Bone marrow (tissue), 2 donors: Measurements from ENCODE around the gene ADAMTSL2.

ENCODE experiments used
- DNase-seq, 2 donors: peaks; one replicate each; lab custom pipeline; 2025; lab: John Stamatoyannopoulos, UW

ADAMTSL2 gene

DNA sequence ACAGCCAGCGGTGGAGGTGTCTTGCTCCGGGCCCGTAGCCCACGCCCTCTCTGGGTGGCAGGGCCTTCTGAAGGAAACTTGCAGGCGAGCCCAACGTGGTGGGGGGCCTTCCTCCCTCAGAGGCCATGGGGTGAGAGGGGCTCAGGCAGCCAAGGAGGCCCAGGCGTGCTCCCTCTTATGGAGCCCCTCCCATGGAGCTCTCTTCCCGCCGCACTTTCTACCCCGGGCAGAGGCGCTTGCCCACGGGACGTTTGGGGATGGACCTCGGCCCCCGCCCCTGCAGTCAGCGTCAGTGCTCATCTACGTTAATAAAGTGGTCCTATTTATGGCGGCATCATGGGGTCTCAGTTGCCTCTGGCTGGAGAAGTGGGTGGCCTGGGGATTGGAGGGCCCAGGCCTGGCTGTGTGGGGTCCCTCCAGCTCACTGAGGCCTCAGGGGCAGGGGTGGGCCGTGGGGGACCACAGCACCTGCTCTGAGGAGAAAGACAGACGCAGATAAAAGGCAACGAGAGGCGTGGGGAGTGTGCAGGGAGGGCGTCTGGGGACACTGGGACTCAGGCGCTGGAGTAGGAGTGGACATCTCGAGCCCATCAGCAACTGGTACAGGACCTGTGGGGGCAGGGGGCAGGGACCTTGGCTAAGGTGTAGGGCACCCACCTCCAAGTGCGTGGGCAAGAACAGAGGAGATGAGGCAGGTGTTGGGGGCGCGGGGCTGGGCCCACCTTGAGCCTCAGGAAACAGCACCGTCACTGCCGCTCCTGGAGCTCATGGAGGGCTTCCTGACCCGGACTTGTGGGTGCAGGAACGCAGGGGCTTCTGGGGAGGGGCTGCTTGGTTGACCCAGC is 40.9 kb downstream of the ADAMTSL2 start:
- no peak for DNase-seq

DNA sequence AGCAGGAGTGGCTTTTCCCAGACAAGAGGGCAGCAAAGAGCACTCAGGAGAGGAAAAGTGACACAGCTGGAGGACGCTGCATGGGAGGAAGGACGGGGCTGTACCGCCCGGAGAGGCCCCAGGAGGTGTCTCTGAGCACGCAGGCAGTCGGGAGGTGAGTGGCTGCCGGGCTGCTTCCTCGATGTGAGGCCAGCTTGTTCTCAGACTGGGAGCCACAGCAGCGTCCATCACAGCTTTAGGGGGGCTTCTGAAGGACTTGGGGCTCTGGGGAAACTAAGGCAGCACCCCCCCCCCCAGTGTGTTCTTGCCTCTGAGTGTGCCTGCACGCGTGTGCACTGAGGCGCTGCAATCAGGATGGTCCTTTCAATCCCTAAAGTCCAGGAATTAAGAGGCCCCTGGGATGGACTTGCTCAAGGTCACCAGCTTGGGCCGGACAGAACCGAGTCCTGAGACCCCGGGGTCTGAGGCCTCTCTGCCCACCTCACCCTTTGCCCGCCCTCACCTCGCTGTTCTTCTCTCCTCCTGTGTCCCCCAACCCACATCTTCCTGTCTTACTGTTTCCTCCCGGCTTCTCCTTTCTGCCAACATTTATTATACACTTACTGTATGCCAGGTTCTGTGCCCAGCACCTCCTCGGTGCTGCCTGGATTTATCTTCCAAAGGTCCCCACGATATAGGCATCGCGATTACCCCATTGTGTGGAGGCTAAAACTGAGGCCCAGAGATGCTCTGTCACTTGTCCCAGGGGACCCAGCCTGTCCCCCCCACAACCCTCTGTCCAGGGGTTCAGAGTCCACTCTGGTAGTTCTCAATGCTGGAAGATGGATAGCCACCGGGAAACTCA is 41.7 kb downstream of the ADAMTSL2 start:
- DNase-seq = no peak

DNA sequence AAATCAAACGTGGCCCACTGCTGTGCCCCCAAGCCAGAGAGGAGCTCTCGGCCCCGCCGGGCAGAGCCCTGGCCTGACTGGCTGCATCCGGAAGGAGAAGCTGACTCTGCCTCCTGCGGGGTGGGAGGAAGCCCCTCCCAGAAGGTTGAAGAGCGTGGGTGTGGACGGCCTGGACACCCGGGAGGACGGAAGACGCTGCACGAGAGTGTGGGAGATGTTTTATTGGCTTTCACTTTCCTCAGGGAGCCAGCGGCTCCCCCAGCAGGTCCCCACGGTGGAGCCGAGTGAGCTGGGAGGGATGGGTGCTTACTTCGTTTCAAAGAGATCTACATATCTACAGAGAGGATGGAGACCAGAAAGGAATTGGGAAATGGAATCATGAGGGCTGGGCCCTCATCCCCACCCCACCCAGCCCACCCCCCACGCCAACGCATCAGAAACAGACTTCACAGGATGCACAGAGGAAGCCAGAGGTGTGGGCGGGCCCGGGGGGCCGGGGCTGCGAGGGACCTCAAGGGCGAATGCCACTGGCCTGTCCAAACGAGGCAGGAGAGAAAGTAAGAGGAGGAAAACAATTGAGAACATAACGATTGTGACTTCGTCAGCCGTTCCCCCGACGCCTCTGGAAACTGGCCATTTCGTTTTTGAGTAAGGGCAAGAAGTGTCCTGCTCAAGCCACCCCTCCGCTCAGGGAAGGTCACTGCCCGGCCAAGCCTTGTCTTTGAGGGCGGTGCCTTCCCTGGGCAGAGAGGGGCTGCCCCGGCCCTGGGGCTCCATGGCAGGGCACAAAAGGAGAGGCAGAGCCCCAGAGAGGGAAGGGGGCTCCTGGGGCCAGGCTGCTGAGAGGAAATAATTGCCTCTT is 42.6 kb downstream of the ADAMTSL2 start:
- no peak for DNase-seq

DNA sequence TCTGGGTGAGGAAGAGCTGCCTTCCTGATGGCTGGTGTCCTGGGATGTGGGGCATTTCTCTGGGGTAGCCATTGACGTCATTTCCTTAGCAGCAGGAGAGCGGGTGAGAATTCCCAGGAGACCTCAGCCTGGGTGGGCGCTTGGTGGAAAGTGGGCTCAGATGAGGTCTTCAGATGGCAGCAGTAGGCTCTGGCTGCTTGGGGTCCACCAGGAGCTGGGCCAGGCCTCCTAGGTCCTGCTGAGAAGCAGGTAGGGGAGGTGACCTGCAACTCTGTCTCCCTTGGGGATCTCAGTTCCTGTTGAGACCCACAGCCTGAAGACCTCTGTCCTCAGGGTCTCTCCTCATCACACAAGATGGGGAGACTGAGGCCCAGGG is 43.2 kb downstream of the ADAMTSL2 start:
- no peak for DNase-seq

DNA sequence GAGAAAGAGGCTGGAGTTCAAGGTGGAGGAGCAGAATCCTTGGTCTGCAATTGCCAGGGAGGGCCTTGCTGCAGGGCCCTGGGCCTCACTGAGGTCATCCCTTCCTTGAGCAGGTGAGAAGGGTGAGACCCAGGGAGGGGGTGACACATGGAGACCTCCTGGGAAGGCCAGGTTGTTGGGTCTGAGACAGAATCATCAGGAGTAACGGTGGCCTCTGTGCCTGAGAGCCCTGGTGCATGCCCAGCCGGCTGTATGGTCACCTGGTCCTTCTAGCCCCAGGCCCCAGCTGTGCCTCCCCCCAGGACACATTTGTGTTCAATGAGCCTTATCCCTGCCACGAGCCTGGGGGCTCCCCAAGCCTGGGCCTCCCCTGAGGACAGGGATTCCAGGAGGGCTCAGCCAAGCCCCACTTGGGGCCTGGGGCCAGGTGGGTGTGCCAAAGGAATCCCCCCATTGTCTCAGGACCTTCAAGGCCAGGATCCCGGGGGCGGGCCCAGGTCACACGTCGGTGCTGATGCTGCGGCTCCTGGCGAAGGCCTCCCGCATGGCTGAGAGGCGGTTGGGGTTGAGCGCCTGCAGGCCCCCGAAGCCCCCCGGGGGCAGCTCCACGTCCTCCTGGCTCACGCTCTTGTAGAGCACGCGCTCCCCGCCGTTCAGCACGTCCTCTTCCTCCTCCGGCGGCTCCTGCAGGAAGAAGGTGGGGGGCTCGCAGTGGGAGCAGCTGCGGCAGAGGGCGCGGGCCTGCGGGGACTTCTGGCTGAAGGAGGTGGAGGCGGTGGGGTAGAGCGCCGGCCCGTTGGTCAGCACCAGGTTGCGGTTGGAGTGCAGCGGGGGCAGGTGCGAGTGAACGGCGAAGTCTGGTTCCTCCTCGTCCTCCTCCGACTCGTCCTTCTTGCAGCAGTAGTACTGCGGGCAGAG is 44.3 kb downstream of the ADAMTSL2 start:
- DNase-seq = no peak

DNA sequence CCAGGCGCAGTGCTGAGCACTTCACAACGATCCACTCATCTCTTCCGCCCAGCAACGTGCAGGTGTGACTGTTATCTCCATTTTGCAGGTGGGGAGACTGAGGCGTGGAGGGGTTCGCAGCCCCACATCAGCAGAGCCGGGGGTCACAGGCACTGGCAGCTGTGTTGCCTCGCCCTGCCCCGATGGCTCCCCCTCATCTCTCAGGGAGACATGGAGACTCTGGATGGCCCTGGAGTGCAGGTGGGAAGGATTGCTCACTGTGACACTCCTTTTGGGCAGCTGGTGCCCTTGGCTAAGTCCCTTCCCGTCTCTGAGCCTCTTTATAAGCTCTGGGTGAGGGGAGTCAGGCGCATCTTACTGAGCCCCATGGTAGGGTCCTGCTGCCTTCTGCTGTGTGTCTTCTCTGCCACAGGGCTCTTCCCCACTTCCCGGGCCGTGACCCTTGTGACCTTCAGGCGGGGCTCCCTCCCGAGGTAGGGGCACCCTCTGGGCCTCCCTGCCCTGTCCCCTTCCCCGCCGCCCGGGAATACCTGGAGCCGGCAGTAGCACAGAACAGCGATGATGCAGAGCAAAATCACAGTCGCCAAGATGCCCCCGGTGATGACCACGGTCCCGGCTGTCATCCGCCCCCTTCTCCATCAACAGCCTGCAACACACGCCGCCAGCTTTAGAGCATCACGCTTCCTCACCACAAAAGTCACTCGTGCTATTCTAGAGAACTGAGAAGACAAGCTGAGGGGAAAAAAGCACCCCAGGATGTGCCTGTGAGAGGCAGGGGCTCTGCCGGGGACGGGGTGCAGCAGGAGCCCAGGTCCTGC is 45.3 kb downstream of the ADAMTSL2 start:
- DNase-seq = no peak

DNA sequence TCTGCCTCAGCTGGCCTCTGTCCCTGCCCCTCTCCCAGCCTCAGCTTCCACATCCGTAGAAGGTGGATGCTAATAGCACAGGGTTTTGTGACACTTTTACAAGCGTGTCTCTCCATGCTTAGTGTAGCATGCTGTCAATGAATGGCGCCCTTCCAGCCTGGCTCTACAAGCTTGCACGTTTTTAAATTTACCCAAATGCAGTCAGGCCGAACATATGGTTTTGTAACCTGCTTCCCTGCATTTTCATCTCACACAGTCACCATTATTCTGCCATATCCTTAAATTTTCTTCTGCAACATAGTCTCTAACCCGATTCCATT is 45.9 kb downstream of the ADAMTSL2 start:
- no peak for DNase-seq

DNA sequence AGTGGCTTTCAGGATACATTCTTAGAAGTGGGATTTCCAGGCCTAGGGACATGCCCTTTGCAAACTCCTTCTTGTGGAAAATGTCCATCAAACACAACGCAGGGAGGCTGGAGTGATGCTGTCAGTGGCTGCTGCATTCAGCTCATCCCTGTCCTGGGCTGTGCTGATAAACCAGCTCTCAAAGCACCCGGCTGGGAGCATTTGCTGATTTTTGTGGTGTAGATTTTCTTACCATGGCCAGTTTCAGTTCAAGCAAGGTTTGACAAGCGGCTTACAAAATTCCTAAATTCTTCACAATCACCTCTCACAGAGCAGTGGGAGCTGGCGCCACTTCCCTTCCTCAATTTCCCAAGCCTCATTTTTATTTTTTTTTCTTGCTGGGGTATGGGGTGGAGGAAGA is 46.5 kb downstream of the ADAMTSL2 start:
- no peak for DNase-seq

DNA sequence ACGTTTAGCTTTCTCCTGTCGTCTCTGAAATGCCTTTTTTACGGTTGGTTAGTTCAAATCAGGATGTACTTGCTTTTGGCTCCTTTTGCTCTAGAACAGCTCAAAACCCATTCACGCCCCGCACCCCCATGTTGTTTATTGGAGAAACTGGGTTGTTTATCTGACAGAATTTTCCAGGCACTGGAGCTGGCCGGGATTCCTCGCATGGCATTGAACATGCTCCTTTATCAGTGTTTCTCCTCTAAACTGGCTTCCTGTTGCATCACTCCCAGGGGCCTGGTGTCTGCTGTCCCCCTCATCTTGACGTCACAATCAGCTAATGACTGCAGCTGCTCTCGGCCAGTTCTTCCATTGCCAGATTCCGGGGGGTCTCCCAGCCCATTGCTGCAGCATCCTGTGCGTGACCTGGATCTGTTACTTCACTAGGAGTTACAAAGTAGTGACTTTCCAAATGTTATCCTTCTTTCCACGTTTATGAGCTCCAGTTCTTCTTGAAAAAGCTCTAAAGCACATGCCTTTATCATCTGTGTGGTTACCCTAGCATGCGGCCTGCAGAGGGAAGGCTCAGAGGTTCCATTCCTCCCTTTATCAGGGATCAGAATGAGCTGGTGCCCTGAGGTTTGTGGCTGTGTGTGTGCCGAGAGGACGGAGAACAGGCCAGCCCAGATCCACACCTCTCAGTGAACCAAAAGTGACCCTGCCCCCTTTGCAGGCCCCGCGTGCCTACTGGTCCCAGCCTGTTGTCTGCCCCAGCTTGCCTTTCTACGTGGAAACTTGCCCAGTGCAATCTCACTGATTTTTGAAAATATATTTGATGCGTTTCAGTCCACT is 47.2 kb downstream of the ADAMTSL2 start:
- DNase-seq = no peak

DNA sequence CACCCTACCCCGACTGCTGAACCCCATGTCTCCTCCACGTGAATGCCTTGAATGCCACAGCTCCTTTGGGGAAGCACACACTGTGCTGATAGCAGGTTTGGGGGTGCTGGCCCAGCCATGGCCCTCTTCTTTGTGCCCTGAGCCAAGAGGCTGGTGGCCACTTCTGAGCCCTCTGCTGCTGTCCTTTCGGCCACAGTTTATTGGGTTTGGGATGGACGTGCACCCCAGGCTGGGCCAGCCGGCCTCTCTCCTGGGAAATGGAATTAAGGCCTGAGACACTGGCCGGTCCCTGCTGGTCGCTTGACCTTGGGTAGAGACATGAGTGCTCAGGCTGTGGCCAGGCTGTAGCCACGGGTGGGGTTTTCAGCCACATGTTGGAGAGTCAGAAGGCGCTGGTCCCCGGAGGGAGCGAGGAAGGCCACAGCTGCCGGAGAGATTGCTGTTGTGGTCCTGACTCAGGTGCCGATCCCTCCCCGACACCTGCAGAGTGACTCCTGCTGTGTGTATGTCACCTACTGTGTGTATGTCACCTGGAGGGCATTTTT is 48.1 kb downstream of the ADAMTSL2 start:
- no peak for DNase-seq

DNA sequence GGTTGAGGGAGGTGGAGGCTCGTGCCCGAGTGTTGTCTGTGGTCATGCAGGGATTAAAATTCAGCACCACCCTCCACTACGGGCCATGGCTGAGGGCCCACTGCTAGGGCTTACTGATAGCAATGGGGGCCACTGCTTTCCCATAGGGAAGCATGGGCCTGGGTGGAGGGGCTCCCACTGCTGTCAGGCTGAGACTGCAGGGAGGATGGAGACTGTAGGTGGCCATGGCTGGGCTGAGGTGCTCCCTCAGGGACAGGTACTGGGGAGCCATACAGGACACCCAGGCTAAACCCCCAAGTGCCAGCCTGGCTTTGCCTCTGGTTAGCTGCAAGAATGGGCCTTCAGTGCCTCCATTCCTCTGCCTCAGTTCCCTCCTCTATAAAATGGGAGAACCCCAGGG is 48.6 kb downstream of the ADAMTSL2 start:
- DNase-seq = no peak

DNA sequence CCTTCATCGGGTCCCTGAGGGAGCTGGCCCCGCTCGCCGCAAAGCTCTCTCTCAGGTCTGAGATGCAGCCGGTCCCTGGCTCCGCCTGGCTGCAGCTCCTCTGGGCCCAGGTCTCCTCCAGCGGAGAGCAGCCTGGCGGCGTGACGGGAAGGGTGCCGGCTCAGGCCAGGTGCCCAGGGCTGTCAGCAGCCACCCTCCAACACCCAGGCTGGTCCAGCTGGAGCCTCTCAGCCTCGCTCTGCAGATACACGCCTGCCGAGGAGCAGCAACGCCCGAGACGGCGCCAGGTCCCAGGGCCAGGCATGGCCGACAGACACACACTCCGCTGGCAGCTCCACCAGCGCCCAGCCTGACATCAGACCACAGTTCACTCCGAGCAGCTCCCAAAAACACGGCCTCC is 49.1 kb downstream of the ADAMTSL2 start:
- DNase-seq = no peak

DNA sequence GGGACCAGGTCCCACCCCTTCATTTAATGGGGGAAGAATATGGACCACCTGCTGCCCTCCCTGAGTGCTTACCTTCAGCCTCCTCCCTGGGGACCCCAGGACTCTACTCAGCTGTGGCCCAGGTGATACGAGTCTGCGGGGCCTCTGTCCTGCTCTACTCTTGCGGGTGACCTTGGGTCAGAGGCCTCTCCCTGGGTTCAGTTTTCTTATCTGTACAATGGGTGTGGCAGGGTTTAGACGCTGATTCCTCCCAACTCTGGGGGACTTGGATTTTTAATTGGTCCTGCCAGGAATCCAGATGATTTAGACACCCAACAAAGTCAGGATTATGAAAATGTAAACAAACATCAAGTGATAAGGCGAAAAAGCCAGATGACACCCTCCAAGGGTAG is 49.7 kb downstream of the ADAMTSL2 start:
- no peak for DNase-seq

DNA sequence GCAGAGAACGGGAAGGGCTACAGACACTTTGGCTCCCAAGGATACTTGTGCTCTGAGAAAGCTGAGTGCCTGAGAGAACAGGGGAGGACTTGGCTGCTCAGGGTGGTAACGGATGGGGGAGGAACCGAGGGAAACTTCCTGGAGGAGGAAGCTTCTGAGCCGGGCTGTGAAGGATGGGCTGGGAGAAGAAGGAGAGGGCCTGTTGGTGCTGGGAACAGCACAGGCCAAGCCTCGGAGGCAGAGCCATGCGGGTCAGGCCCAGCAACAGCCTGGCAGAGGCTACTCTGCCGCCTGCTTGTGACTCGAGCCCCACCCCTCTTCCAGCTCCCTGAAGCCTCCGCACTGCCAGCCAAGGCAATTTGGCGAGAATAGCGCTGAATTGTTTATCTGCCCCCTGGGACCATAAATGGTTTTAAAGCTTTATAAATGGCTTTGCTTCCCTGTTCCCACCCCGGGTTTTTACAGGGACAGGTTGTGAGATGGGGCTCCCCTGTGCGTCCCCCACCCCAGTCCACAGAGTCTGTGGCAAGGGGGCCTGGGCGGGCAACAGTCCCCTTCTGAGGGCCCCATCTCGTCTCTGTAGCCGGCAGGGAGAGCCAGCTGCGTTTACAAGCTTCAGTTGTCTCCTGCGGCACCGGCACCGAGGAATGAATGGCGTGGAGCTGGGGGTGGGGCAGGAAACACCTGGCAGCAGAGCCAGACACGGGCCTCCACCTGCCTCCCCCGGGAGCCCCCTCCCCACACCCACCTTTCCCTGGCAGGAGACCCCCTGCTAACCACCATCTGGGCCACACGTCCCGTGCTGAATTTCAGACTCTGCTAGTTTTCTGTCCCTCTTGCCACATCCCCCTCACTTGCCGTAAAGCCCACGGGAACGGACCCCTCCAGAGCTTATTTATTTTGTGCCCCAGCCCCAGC is 50.3 kb downstream of the ADAMTSL2 start:
- DNase-seq = no peak

DNA sequence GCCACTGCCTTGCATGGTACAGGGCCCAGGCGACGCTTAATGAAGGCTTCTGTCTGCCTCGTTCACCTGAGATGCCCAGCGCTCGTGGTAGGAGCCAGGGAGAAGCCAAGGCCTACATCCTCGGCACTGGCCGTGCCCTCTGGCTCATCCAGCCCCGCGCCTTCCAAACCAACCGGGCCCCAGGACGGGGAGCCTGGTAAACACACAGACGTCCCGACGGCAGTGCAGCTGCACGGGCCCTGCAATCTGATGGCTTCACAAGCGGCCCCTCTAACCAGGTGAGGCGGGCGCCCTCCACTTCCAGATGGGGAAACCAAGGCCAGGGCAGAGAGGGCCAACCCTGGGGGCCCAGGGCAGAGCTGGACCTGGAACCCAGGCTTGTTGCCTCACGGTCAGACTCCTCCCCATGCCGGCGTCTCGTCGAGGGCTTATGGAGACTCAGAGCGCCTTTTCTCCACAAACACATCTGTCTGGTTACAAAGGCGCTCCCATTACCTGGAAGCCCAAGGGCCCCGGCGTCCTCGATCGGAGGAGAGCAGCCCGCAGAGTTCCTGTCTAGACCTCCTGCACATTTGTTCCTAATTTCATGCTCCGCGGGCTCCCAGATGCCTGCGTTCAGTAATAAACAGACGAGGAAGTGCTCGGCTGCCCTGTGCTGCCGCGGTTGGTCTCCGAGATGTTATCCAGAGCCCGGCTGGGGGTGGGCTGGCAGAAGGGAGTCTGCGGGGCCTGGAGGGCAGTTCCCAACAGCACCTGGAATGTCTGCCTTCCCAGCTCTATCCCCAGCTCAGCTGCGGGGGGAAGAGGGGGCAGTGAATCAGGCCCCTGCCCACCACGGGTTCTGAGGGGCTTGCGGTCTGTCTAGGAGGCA is 51.2 kb downstream of the ADAMTSL2 start:
- DNase-seq = no peak

DNA sequence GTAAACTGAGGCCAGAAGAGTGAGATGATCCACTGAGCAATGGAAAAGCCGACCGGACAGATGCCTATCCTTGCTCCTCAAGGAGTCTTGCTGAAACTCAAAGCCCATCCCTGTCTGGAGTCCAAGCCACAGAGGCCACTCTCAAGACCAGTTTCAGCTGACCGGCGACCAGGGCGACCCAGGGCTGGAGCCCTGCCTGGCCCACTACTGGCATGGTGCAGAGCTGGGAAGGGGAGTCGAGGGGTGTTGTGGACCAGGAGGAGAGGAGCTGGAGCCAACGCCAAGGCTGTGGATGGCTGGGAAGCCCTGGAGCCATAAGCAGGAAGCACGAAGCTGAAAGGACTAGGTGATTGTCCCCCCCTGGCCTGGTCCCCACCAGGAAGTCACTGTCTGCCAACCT is 52.5 kb downstream of the ADAMTSL2 start:
- DNase-seq = no peak

DNA sequence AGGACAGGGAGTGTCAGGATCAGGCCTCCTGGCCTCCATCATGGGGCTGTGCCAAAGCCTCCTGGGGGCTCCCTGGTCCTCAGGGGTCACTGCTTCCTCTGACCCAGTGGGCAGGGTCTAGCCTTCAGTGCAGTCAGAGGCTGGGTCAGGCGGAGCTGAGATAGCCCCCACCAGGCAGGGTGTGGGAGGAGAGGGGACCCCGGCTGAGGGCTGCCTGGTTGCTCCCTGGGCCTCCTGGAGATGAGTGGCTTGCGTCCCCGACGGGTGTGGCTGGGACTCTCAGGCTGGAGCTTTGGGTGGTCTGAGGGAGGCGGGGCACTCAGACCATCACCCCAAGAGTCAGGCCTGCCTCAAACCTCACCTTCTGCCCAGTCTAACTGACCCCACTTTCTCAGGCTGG is 53.0 kb downstream of the ADAMTSL2 start:
- no peak for DNase-seq
